ENCODE measurements around the gene LRRC3B.

LRRC3B gene

DNA sequence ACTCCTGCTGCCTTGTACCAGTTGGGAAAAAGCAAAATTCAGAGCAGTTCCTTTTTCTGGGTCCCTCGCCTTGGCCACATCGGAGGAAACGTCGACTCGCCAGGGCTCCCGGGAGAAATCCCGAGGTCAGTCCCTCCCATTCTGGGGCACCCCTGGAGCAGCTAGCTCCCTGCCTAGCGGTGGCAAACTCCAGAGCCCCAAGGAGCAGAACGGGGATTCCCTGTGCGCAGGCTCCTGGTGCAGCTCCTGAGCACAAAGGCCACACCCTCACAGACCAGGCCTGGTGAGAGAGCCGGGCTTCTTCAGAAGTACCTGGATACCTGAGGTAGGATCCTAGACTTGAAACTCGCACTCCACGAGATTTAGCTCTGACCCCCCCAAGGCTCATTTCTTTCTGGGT, 2.6 kb downstream of the LRRC3B start:
- no peak for DNase-seq (ENCODE audit: extremely low read depth, insufficient read length)
- no peak for TF ChIP-seq CTCF (IDR thresholded peaks at IDR 0.05; ENCODE audit: insufficient read depth, low read length, poor library complexity, severe bottlenecking)
- H3K27me3 ChIP-seq (replicated peaks; ENCODE audit: control insufficient read depth, insufficient read depth, low read length), result no peaks in the 10 kb centered on the region
- no peaks in the 10 kb centered on the region for H3K36me3 ChIP-seq (ENCODE audit: control insufficient read depth, insufficient read depth, low read length)
- H3K4me3 ChIP-seq (replicated peaks; ENCODE audit: low read depth, low read length), result no peak overlapping the region

GRCh38 chr3:26627080-26627479, 4.5 kb downstream of the LRRC3B start:
- TF ChIP-seq CTCF (IDR thresholded peaks at IDR 0.05; ENCODE audit: insufficient read depth, low read length, poor library complexity, severe bottlenecking), result no peak
- Histone ChIP-seq H3K27me3 (replicated peaks; ENCODE audit: control insufficient read depth, insufficient read depth, low read length) (no peaks in the 10 kb centered on the region), H3K36me3 (ENCODE audit: control insufficient read depth, insufficient read depth, low read length) (no peaks in the 10 kb centered on the region), H3K4me3 (replicated peaks; ENCODE audit: low read depth, low read length) (no peak overlapping the region)
- no peak for DNase-seq (ENCODE audit: extremely low read depth, insufficient read length)

DNA sequence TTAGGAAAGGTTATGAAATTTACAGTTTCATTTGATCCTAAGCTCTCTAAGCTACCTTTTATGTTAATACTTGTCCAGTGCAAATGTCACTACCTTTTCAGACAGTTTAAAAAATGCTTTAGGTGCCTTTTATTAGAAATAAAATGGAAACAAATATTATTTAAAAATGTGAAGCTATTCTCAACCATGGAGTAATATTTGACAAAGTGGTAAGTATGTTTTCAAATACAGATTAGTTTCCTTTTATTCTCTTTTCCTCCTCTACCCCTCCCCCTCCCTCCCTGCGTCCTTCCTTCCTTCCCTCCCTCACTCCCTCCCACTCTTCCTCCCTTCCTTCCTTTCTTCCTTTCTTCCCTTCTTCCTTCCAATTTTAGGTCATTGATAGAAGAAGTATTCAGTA, 6.3 kb downstream of the LRRC3B start:
- no peak overlapping the region for H3K4me3 ChIP-seq (replicated peaks; ENCODE audit: low read depth, low read length)
- no peak for TF ChIP-seq CTCF (IDR thresholded peaks at IDR 0.05; ENCODE audit: insufficient read depth, low read length, poor library complexity, severe bottlenecking)
- no peaks in the 10 kb centered on the region for H3K27me3 ChIP-seq (replicated peaks; ENCODE audit: control insufficient read depth, insufficient read depth, low read length)
- no peaks in the 10 kb centered on the region for H3K36me3 ChIP-seq (ENCODE audit: control insufficient read depth, insufficient read depth, low read length)
- no peak for DNase-seq (ENCODE audit: extremely low read depth, insufficient read length)

DNA sequence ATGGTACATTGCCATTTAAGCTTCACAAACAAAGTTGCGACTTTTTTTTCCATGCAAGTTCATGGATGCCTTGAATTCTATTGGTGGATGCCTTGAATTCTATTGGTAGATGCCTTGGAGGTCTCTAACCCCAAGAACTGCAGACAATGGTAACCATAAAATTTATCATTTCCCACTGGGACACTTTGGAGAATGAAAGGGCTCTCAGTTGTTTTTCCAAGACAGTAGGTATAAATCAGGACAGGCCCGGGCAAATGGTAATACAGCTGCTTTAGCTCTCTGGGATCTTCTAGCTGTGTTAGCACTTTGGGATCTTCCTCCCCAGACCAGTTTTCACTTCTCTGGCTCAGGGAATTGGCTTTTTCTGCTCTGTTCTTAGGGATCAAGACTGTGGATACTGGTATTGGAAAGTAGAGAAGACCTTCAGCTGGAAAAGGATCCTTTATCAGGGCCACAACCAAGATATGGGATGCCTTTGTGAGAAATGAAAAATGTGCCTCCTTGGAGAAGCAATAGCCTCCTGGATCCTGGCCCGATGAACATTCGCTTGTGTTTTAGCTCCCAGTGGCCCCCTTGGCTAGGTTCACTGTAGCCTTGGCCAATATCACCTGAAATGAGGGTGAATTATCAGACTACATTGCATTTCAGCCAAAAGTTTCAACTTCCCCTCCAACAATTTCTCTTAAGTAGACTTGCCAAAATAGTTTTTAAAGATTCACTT, 8.3 kb downstream of the LRRC3B start:
- DNase-seq (ENCODE audit: extremely low read depth, insufficient read length), result no peak
- H3K27me3 ChIP-seq (replicated peaks; ENCODE audit: control insufficient read depth, insufficient read depth, low read length), result no peaks in the 10 kb centered on the region
- H3K36me3 ChIP-seq (ENCODE audit: control insufficient read depth, insufficient read depth, low read length), result no peaks in the 10 kb centered on the region
- H3K4me3 ChIP-seq (replicated peaks; ENCODE audit: low read depth, low read length), result no peak overlapping the region
- TF ChIP-seq CTCF (IDR thresholded peaks at IDR 0.05; ENCODE audit: insufficient read depth, low read length, poor library complexity, severe bottlenecking), result no peak

DNA sequence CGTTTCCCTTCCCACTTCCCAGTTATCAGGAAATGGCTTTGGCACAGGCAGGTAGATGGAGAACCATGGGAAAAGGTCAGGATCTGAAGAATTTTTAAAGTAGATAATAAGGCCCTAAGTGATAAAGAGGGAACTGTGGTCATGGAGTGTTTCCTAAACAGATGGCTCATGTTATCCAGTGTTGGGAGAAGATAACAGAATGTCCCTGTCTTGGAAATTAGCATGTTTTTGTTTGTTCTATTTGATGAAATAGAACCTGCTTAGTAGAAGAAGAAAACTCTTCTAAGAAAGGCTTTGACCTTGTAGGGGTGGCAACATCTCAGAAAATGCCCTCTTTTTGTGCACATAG, 8.8 kb downstream of the LRRC3B start:
- TF ChIP-seq CTCF (IDR thresholded peaks at IDR 0.05; ENCODE audit: insufficient read depth, low read length, poor library complexity, severe bottlenecking), result no peak
- Histone ChIP-seq H3K27me3 (replicated peaks; ENCODE audit: control insufficient read depth, insufficient read depth, low read length) (no peaks in the 10 kb centered on the region), H3K36me3 (ENCODE audit: control insufficient read depth, insufficient read depth, low read length) (no peaks in the 10 kb centered on the region), H3K4me3 (replicated peaks; ENCODE audit: low read depth, low read length) (no peak overlapping the region)
- DNase-seq (ENCODE audit: extremely low read depth, insufficient read length), result no peak

- no peaks in the 10 kb centered on the region for H3K36me3 ChIP-seq (ENCODE audit: control insufficient read depth, insufficient read depth, low read length)
- no peak overlapping the region for H3K4me3 ChIP-seq (replicated peaks; ENCODE audit: low read depth, low read length)
- no peaks in the 10 kb centered on the region for H3K27me3 ChIP-seq (replicated peaks; ENCODE audit: control insufficient read depth, insufficient read depth, low read length)
- no peak for TF ChIP-seq CTCF (IDR thresholded peaks at IDR 0.05; ENCODE audit: insufficient read depth, low read length, poor library complexity, severe bottlenecking)
- DNase-seq (ENCODE audit: extremely low read depth, insufficient read length), result no peak
Observed at GRCh38 chr3:26634601-26635000, 12.0 kb downstream of the LRRC3B start.
